ENCODE results near the gene TRAF3. TPM values are rescaled to one million over a fixed set of nuclear protein-coding genes. Genes with fewer than 3 reads are reported as not detected.
A peak's percentile ranks its signal among the peaks of the same experiment; 100 is the strongest.

TRAF3 gene
- total and polyA plus RNA-seq, 4 donors = 2.1 to 12.0 (median 5.2) TPM

GRCh38 chr14:102771144-102771543 is 6.1 kb upstream of the TRAF3 start:
- no peak overlapping the region for H3K4me3 ChIP-seq (ENCODE audit: low read depth in 1 of 3, low read length in 3 of 3)
- H3K4me1 ChIP-seq (ENCODE audit: control insufficient read depth in 4 of 4, insufficient read depth in 4 of 4, low read length in 3 of 4) = peaks cover 0 to 4% (median 0%) of the 10 kb centered on the region in 4 donors
- no peak for DNase-seq (ENCODE audit: low spot score)
- H3K9ac ChIP-seq (ENCODE audit: low read depth in 1 of 2, low read length in 2 of 2) = no peak overlapping the region
- H3K36me3 ChIP-seq (ENCODE audit: control insufficient read depth in 4 of 4, insufficient read depth in 3 of 4, low read depth in 1 of 4, low read length in 3 of 4) = no peaks in the 10 kb centered on the region
- no peaks in the 10 kb centered on the region for H3K27me3 ChIP-seq (ENCODE audit: control insufficient read depth in 4 of 4, insufficient read depth in 4 of 4, low read length in 3 of 4)
- H3K27ac ChIP-seq (ENCODE audit: low read depth in 1 of 2, low read length in 2 of 2) = no peak overlapping the region
- no peak for TF ChIP-seq JUND (IDR thresholded peaks at IDR 0.05)
- TF ChIP-seq RAD21 (IDR thresholded peaks at IDR 0.05) = no peak
- no peak for TF ChIP-seq TAF1 (conservative IDR thresholded peaks at IDR 0.05)
- no peak for TF ChIP-seq RXRA (IDR thresholded peaks at IDR 0.05)
- no peak for TF ChIP-seq NR2F2 (IDR thresholded peaks at IDR 0.05)
- no peak for TF ChIP-seq ZBTB33 (IDR thresholded peaks at IDR 0.05)
- no peaks in the 10 kb centered on the region for H3K9me3 ChIP-seq (ENCODE audit: control insufficient read depth in 4 of 4, low read length in 3 of 4)
- WGBS = 95% methylated on average over 9 of the region's 9 CpGs

- Histone ChIP-seq H3K4me1 (ENCODE audit: control insufficient read depth in 4 of 4, insufficient read depth in 4 of 4, low read length in 3 of 4) (peaks cover 0 to 4% (median 0%) of the 10 kb centered on the region in 4 donors), H3K27me3 (ENCODE audit: control insufficient read depth in 4 of 4, insufficient read depth in 4 of 4, low read length in 3 of 4) (no peaks in the 10 kb centered on the region), H3K9me3 (ENCODE audit: control insufficient read depth in 4 of 4, low read length in 3 of 4) (no peaks in the 10 kb centered on the region), H3K4me3 (ENCODE audit: low read depth in 1 of 3, low read length in 3 of 3) (no peak overlapping the region), H3K27ac (ENCODE audit: low read depth in 1 of 2, low read length in 2 of 2) (no peak overlapping the region), H3K9ac (ENCODE audit: low read depth in 1 of 2, low read length in 2 of 2) (no peak overlapping the region), H3K36me3 (ENCODE audit: control insufficient read depth in 4 of 4, insufficient read depth in 3 of 4, low read depth in 1 of 4, low read length in 3 of 4) (no peaks in the 10 kb centered on the region)
- no peak for DNase-seq (ENCODE audit: low spot score)
- 75% methylated on average over 22 of the region's 22 CpGs for WGBS
- TF ChIP-seq REST (IDR thresholded peaks at IDR 0.05) (no peak), RAD21 (IDR thresholded peaks at IDR 0.05) (peak in 1 of 2 donors; percentile 31)
Observed at GRCh38 chr14:102772781-102773570, 4.3 kb upstream of the TRAF3 start.

DNA sequence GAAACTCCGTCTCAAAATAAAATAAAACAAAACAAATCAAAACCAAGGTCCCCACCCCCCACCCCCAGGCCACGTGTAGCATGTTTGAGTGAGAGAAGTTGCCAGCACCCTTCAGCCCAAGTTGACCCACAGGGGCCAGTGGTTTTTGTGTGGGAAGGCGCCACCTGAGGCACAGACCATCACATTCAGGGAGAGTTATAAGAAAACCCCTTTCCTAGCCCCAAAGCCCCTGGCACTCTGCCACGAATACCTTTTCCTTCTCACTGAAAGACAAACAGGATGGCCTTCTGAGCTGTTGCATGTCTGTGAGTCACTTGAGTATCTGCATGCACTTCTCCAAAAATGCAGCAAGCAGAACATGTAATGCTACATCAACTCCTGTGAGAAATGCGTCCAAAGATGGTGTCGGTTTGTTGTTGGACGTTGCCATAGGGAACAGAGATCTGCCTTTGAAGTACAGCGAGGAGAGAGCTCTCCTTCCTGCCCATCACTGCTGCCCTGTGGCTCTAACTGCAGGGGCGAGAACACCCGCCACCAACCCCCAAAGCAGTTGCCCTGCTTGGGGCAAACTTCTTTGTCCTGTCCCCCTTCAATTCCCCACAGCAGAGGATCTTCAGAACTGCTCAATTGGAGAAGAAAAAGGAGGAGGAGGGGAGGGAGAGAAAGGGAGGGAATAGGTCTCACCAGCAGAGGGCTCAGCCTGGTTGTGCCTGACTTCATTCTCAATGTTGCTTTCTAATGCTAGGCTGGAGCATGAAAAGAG is 2.7 kb upstream of the TRAF3 start:
- no peaks in the 10 kb centered on the region for H3K36me3 ChIP-seq (ENCODE audit: control insufficient read depth in 4 of 4, insufficient read depth in 3 of 4, low read depth in 1 of 4, low read length in 3 of 4)
- H3K4me1 ChIP-seq (ENCODE audit: control insufficient read depth in 4 of 4, insufficient read depth in 4 of 4, low read length in 3 of 4) = peaks cover 0 to 14% (median 6%) of the 10 kb centered on the region in 4 donors
- H3K27me3 ChIP-seq (ENCODE audit: control insufficient read depth in 4 of 4, insufficient read depth in 4 of 4, low read length in 3 of 4) = no peaks in the 10 kb centered on the region
- H3K9me3 ChIP-seq (ENCODE audit: control insufficient read depth in 4 of 4, low read length in 3 of 4) = no peaks in the 10 kb centered on the region
- DNase-seq (ENCODE audit: low spot score) = no peak
- H3K9ac ChIP-seq (ENCODE audit: low read depth in 1 of 2, low read length in 2 of 2) = no peak overlapping the region
- no peak overlapping the region for H3K27ac ChIP-seq (ENCODE audit: low read depth in 1 of 2, low read length in 2 of 2)
- no peak for TF ChIP-seq GABPA (IDR thresholded peaks at IDR 0.05 in 1 of 2, conservative IDR thresholded peaks at IDR 0.05 in 1 of 2)
- peak; percentile 88 to 89 for TF ChIP-seq RAD21 (IDR thresholded peaks at IDR 0.05)
- TF ChIP-seq, protein P1, sequence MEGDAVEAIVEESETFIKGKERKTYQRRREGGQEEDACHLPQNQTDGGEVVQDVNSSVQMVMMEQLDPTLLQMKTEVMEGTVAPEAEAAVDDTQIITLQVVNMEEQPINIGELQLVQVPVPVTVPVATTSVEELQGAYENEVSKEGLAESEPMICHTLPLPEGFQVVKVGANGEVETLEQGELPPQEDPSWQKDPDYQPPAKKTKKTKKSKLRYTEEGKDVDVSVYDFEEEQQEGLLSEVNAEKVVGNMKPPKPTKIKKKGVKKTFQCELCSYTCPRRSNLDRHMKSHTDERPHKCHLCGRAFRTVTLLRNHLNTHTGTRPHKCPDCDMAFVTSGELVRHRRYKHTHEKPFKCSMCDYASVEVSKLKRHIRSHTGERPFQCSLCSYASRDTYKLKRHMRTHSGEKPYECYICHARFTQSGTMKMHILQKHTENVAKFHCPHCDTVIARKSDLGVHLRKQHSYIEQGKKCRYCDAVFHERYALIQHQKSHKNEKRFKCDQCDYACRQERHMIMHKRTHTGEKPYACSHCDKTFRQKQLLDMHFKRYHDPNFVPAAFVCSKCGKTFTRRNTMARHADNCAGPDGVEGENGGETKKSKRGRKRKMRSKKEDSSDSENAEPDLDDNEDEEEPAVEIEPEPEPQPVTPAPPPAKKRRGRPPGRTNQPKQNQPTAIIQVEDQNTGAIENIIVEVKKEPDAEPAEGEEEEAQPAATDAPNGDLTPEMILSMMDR (IDR thresholded peaks at IDR 0.05; ENCODE audit: low read depth, low read length, missing input control) = peak; percentile 70
- no peak for TF ChIP-seq NR2F2 (IDR thresholded peaks at IDR 0.05)
- no peak for TF ChIP-seq HNF4A (conservative IDR thresholded peaks at IDR 0.05)
- WGBS = 47% methylated on average over 10 of the region's 10 CpGs
- H3K4me3 ChIP-seq (ENCODE audit: low read depth in 1 of 3, low read length in 3 of 3) = no peak overlapping the region

Measured in liver (tissue), 9 donors.